HTR-8/SVneo (cell line): ENCODE data around the gene CA5A.
"Not testable (repeated sequence)": the region's sequence is repeated elsewhere in the genome, so short reads cannot be mapped to it uniquely, and the experiment has no call there.

Experiments used
- DNase-seq: peaks from one replicate; pipeline ENCODE4 v3.0.0; 2011; ENCODE audit warnings: low spot score, mixed read lengths; ENCODE audit not compliant: insufficient read length
- FAIRE-seq: peaks from 2 replicates; lab custom pipeline; 2011; peaks lifted over from hg19 to GRCh38; lab: Jason Lieb, UNC

The CA5A gene

DNA sequence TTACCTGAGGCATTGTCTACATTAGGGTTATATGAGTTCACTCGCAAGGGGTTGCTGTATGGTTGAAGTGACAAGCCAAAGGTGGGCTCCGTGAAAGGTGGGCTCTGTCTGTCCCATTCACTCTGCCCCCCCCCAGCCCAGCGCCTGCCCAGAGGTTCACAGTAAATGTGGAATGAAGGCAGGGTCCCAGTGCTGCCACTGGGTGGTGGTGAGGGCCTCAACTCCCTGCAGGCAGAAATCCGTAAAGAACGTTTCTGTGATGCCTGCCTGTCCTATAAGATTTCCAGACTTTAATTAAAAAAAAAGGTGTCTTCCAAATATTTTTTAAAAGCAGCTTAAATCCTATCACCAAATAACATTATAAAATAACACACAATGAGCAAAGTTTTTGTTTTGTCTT is 31.4 kb downstream of the CA5A start:
- not testable (repeated sequence) for FAIRE-seq, DNase-seq

DNA sequence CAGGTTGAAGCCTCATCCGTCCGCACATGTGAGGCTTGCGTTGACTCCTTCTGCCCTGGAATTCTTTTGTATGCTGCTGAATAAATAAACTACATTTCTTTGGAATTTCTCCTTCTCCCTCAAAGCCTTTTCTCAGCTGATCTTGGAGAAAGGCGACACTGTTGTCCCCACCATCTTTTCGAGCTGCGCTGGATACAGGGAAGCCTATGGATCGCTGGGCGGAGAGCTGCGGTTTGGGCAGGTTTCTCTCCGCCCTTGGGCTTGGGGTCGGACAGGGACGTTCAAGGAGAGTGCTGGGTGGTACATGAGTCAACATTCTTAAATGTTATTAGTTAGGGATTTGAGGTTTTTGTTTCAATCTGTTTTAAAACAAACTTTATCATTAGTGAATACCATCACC is 35.8 kb downstream of the CA5A start:
- not testable (repeated sequence) for DNase-seq, FAIRE-seq

DNA sequence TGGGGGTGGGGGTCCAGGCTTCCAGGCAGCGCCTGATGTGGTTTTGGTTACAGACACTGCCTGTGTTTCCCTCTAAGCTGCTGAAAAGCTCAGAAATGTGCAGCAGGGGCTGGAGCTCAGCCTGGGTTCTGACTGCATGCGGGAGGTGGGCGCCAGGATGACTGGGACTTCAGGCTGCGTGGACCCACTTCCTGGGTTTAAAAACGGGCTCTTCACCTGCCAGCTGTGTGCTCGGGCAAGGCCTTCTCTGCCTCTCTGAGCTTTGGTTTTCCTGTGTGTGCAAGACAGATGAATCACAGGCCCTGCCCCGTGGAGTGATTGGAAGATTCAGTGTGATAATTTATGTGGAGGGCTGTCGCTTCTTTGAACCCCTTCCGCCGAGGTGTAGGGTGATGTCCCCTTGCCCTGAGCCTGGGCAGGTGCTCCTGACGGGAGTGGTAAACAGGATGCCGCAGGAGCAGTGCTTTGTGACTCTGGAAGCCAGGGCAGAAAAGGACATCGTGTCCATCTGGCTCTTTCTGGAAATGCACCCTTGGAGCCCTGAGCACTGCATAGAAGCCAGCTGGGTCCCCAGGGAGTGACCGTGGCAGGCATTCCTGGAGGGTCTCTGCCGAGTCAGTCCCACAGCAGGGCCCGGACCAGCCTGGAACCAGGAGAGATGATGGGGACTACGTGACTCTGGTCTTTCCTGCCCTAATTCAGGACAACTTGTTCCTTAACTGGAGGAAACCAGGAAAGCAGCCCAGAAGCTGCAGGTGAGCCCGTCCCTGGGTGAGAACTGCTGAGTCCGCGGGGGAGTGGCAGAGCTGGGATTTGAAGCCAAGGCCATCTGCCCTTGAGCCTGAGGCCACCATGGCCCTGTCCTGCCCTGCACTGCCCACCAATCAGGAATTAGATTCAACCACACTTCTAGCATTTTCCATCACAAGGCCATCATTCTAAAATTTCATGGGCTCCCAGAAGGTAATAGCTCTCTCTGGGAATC is 38.5 kb downstream of the CA5A start:
- DNase-seq = no peak
- no peak for FAIRE-seq

DNA sequence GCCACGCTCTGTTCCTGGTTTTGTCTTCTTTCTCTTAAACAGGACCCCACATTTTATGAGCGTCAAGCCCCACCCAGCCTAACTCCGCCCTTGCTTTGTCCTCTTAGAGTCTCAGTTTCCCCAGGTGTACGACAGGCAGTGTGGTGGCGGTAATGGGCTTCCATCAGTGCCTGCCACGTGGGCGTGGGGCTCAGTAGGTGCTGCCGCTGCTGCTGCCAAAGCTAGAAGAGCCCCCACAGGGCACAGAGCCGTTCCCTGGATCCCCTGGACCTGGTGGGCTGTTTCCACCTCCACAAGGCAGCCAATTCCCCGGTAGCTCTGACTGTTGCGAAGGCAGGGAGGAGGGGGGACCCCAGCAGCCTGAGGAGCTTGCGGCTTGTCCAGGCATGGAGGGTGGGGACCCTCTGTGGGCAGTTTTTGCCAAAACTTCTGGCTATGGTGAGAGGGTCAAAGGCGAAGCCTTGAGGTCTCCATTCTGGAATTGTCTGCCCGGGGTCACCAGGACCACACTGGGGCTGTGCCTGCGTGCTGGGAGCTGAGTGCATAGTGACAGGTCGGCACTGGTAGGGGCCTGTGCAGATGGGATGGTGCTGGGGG is 39.3 kb downstream of the CA5A start:
- DNase-seq, FAIRE-seq: not testable (repeated sequence)

DNA sequence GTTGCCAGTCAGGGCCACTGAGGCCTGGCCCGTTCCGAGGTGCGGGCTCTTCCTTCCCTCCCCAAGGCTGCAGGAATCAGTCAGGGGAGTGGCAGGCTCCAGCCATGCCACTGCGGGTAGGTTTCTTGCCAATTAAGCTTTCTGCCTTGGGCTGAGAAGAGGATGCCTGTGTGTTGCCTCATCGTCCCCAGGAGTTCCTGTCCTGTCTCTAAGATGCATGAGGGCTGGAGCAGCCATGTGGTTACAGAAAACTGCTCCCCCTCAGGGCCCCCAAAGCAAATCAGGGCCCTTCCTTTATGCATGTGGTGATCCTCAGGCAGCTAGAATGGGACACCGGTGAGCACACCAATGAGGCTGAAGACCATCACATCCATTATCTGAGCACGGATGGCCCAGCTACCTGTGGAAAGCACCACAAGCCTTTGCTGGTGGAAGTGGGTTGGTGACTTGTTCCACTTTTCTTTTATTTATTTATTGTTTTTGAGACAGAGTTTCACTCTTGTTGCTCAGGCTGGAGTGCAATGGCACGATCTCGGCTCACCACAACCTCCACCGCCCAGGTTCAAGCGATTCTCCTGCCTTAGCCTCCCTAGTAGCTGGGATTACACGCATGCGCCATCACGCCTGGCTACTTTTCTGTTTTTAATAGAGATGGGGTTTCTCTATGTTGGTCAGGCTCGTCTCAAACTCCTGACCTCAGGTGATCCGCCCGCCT is 40.0 kb downstream of the CA5A start:
- FAIRE-seq, DNase-seq: not testable (repeated sequence)

DNA sequence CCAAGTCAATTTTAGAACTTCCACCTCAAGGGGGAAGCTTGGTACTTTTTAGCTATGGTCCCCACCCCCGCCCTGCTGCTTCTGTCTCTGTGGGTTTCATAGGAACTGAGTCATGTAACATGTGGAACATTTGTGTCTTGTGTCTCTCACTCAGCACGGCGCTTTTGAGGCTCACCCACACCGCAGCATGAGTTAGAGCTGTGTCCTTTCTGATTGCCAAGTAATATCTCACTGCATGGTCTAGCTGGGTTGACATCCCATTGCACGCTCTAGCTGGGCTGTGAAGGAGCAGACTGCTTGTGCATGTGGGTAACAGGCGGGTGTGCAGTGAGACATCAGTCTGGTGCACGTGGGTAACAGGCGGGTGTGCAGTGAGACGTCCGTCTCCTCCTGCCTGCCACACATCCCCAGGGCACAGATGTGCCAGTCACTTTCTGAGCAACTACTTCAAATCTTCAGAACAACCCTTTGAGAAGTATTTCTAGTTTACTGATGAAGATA is 40.6 kb downstream of the CA5A start:
- DNase-seq (no peak), FAIRE-seq (no peak)

DNA sequence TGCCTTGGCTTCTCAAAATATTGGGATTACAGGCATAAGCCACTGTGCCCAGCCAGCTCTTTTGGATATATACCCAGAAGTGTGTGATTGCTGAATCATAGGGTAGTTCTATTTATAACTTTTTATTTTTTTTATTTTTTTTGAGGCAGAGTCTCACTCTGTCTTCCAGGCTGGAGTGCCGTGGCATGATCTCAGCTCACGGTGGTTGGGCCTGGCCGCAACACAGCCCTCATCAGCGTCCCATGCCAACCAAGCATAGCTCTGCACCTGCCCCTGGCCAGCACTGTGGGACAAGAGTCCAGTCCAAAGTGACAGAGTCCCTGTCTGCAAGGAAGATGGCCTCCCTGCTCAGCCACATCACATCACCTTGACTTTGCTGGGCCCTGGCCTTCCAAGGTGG is 42.3 kb downstream of the CA5A start:
- not testable (repeated sequence) for FAIRE-seq, DNase-seq

DNA sequence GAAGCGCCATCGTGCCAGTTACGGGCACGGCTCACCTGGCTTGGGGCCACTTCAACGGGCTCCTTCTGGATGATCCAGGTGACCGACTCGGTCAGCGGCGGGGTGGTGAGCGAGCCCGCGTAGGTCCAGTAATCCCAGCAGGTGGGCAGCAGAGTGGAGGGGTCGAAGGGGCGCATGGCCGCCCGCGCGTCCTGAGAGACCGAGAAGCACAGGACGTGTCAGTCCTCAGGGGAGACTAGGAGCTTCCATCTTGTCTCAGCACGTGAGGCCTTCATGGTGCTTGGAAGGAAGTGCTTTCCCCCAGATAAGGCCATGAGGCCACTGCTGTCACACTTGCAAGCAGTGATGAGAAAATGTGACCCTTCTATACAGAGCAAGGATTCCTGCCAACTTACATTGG is 44.6 kb downstream of the CA5A start:
- no peak for FAIRE-seq
- no peak for DNase-seq

DNA sequence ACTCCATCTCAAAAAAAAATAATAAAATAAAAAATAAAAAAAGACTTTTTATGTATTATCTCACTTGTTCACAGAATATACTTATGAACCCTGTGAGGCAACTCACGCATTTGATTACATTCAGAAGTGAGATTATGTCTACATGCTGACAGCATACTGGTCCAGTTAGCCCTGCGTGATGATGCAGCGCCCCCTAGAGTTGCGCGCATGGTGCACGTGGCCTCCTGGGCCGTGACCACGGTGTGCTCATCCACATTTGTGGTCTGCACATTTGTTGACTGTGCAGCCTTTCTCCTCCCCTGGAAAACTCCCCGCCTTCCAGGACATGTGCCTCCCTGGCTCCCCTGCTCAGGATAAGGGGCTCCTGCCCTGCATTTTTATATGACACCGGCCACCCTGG is 46.6 kb downstream of the CA5A start:
- not testable (repeated sequence) for DNase-seq, FAIRE-seq

DNA sequence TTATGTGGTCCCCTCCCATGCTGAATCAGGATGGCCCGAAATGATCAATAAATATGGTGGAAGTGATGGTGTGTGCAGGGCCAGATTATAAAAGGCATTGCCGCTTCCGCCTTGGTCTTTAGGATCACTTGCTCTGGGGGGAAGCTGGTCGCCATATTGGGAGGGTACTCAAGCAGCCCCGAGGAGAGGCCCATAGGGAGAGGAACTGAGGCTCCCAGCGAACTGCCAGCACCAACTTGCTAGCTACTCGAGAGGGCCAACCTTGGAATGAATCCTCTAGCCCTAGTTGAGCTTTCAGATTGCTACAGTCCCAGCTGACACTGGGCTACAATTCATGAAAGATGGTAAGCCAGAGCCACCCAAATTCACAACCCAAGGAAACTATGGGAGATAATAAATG is 48.0 kb downstream of the CA5A start:
- not testable (repeated sequence) for DNase-seq, FAIRE-seq

DNA sequence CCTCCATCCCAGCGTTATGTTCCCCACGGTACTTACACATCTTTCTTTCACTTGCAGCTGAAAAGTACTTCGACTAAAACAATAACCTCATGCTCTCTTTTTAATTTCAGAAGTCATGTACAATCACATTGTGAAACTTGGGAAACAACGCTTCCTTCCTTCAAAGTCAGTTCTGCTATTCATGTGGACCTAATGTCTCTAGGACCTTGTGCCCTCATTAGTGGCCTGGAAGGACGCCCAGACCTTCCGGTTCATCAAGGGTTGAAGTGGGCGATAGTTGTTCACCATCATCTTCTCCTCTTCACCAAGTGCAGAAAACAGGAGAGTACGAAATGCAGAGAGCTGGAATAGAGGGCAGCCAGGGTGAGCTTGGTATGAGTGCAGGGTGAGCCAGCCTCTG is 48.4 kb downstream of the CA5A start:
- not testable (repeated sequence) for DNase-seq, FAIRE-seq

DNA sequence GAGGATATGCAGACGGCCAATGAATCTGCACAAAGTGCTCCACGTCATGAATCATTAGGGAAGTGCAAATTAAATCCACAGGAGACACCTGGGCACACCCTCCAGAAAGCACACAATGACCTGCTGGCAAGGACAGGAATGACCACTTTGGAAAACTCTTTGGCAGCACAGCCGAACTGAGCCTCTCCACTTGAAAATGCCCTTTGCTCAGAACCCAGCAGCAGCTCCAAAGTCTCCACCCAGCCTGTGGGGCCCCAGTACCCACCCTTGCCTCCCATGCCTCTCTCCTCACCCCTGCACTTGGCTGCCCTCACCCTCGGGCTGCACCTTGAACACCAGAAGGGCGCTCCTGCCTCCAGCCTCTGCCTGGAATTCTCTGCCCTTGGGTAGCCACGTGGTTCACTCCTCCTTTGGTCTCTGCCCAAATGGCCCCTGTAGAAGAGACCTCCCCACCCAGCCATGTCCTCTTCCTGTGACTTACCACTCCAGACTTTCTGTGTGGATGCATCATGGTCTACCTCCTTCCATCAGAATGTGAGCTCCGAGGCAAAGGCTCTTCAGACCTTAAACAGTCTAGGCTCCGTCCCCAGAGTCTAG is 50.9 kb downstream of the CA5A start:
- DNase-seq, FAIRE-seq: not testable (repeated sequence)

DNA sequence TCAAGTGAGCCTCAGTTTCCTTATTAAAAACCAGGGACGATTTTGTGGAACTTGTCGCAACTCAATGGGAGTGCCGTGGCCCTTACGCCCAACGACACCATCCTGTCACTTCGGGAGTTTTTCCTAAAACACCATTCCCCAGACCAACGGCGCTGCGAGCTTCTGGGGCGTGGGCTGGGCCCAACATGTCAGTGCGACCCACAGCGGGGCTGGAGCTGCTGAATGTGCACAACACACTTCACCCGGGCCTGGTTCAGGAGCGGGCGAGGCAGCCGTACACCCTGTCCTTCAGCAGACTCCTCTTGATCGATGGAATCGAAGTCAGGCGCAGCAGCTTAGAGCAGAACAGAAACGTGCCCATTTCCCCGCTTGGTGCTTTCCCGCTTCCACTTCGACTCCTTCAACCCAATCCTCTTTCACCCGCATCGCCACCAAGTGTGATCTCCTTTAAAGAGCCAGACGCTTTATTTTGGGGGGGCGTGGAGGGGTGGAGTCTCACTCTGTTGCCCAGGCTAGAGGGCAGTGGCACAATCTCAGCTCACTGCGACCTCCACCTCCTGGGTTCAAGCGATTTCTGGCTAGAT is 53.8 kb downstream of the CA5A start:
- DNase-seq = no peak
- no peak for FAIRE-seq

DNA sequence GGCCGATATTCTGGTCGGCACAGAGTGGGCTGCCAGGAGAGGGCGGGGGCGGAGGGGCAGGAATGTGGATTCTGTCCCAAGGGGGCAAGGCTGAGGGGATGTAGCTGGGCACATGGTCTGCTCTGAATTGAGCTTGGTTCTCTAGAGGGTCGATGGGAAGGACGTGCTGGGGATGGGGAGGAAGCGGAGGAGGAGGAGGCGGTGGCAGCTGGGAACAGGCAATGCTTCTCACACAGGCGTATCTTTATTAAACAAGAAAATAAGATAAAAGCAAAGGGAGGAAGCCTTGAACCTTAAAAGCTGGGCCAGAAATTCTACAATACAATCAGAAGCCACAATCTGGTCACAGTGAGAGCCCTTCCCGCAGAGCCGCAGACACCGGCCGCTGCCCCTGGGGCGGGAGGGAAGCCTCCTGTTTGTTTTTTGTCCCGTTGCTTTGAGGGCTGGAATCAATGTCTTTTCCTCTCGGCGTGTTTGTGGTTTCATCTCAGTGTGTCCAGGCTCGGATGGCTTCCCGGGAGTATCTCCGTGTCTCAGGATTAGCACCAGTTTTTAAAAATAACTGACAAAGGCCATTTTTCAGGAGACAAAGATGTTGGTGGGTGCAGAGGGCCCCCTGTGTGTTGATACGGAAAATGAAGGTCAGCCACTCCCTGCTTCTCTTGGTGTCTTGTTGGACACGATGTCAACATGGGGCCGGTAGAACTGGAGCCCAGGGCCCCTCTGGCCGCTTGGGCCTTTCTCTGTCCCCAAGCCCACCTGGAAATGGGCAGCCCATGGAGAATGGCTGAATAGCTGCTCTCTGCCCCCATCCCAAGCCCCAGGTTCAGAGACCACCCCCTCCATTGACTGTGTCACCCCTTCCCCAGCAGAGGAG is 54.8 kb downstream of the CA5A start:
- DNase-seq = no peak
- no peak for FAIRE-seq

DNA sequence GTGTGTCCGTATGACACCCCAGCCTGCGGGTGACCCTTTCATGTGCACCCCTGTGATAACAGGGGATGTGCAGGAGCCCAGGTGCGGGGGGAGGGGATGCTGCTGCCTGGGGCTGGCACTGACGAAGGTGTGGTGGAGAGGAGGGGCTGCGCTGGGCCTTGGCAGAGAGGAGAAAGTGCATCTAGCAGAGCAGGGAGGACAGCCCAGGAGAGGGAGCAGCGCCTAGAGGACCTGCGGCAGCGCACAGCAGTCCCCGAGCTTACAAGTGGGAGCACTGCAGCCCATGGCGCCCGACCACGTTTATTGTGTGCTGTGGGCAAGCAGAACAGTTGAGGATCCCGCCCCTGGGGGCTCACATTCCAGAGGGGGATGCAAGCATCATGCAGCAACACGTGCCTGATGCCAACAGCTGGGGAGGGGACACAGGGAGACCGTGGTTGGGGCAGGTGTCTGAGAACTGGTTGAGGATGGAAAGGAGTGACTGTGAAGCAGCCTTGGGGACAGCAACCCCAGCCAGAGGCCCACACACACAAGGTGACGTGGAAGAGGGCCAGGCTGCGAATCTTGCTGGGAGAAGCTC is 56.1 kb downstream of the CA5A start:
- DNase-seq (no peak), FAIRE-seq (no peak)

DNA sequence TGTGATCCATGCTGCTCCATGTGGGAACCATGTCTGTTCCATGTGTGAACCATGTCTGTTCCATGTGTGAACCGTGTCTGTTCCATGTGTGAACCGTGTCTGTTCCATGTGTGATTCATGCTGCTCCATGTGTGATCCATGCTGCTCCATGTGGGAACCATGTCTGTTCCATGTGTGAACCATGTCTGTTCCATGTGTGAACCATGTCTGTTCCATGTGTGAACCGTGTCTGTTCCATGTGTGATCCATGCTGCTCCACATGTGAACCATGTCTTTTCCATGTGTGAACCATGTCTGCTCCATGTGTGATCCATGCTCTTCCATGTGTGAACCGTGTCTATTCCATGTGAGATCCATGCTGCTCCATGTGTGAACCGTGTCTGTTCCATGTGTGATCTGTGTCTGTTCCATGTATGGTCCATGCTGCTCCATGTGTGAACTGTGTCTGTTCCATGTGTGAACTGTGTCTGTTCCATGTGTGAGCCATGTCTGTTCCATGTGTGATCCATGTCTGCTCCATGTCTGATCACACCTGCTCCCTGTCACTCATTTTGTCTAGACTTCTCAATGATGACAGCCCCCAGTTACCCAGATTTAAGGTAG is 56.8 kb downstream of the CA5A start:
- not testable (repeated sequence) for DNase-seq, FAIRE-seq

DNA sequence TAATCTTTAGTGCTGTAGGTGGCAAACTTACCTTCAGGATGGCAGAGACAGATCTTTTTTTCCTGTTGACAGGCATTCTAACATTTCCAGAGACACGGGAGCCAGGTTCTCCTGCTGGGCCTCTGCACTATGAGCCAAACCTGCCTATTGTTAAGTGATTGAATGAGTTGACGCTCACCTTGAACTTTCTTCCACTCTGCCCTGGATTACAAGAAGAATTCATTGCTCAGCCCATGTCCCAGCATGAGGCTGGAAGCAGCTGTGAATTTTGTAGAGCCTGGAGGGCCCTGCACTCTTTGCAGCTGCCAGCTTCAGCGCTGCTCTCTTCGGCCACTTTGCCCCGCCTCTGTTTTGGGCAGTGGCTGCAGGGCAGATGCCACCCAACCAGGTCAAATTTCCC is 57.6 kb downstream of the CA5A start:
- no peak for DNase-seq
- no peak for FAIRE-seq

DNA sequence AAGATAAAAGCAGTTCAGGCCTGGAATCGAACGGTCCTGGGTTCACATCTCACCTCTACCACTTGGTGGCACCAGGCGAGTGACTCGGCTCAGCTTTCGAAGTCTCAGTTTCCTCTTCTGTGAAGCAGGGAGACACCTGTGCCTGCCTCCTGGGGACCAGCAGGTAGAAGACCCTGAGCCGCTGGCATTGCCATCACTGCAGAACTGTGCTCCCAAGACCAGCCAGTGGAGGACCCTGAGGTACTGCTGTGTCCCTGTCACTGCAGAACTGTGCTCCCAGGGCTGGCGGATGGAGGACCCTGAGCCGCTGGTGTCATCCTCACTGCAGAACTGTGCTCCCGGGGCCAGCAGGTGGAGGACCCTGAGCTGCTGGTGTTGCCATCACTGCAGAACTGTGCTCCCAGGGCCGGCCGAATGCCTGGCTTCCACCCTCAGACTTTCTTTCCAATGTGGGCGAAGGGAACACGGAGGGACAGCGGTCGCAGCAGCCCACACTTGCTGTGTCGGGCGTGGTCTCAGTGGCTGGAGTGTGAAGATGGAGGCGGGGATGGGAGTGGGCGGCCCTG is 58.3 kb downstream of the CA5A start:
- DNase-seq (no peak), FAIRE-seq (no peak)
